Measurements from ENCODE around the gene STK10.
"Not testable (repeated sequence)": the region's sequence is repeated elsewhere in the genome, so short reads cannot be mapped to it uniquely, and the experiment has no call there.

Gene STK10

GRCh38 chr5:172153695-172154094 lies 34.3 kb downstream of the STK10 start:
- no peak for DNase-seq (ENCODE audit: low read depth)
- H3K4me3 ChIP-seq (ENCODE audit: low read length) = no peak overlapping the region
- no peak for TF ChIP-seq CTCF (conservative IDR thresholded peaks at IDR 0.05; ENCODE audit: low read length)

GRCh38 chr5:172151661-172152210 lies 36.3 kb downstream of the STK10 start:
- no peak for DNase-seq (ENCODE audit: low read depth)

GRCh38 chr5:172150514-172151425 lies 37.3 kb downstream of the STK10 start:
- TF ChIP-seq CTCF (conservative IDR thresholded peaks at IDR 0.05; ENCODE audit: low read length) = no peak
- peak; percentile 81 for DNase-seq (ENCODE audit: low read depth)
- H3K4me3 ChIP-seq (ENCODE audit: low read length) = no peak overlapping the region

More at GRCh38 chr5:172151661-172152210, 36.3 kb downstream of the STK10 start:
- H3K4me3 ChIP-seq (ENCODE audit: low read length) = no peak overlapping the region
- TF ChIP-seq CTCF (conservative IDR thresholded peaks at IDR 0.05; ENCODE audit: low read length) = no peak

GRCh38 chr5:172149481-172149880 lies 38.5 kb downstream of the STK10 start:
- not testable (repeated sequence) for H3K4me3 ChIP-seq (ENCODE audit: low read length); DNase-seq (ENCODE audit: low read depth)

GRCh38 chr5:172149073-172149472 lies 39.0 kb downstream of the STK10 start:
- no peak overlapping the region for H3K4me3 ChIP-seq (ENCODE audit: low read length)
- peak; percentile 68 for DNase-seq (ENCODE audit: low read depth)
- no peak for TF ChIP-seq CTCF (conservative IDR thresholded peaks at IDR 0.05; ENCODE audit: low read length)

GRCh38 chr5:172148381-172148780 lies 39.6 kb downstream of the STK10 start:
- TF ChIP-seq CTCF (conservative IDR thresholded peaks at IDR 0.05; ENCODE audit: low read length) = no peak
- no peak overlapping the region for H3K4me3 ChIP-seq (ENCODE audit: low read length)
- DNase-seq (ENCODE audit: low read depth) = no peak

GRCh38 chr5:172147857-172148256 lies 40.2 kb downstream of the STK10 start:
- H3K4me3 ChIP-seq (ENCODE audit: low read length) = no peak overlapping the region
- TF ChIP-seq CTCF (conservative IDR thresholded peaks at IDR 0.05; ENCODE audit: low read length) = no peak
- no peak for DNase-seq (ENCODE audit: low read depth)

Data from AG10803 (cell line).